ENCODE results near the gene PCDHB2. TPM values are rescaled to one million over a fixed set of nuclear protein-coding genes. Genes with fewer than 3 reads are reported as not detected.
"Not testable (repeated sequence)": the region's sequence is repeated elsewhere in the genome, so short reads cannot be mapped to it uniquely, and the experiment has no call there.

Gene PCDHB2
- 3.4 TPM for total RNA-seq
- polyA plus RNA-seq: 3.4 TPM

DNA sequence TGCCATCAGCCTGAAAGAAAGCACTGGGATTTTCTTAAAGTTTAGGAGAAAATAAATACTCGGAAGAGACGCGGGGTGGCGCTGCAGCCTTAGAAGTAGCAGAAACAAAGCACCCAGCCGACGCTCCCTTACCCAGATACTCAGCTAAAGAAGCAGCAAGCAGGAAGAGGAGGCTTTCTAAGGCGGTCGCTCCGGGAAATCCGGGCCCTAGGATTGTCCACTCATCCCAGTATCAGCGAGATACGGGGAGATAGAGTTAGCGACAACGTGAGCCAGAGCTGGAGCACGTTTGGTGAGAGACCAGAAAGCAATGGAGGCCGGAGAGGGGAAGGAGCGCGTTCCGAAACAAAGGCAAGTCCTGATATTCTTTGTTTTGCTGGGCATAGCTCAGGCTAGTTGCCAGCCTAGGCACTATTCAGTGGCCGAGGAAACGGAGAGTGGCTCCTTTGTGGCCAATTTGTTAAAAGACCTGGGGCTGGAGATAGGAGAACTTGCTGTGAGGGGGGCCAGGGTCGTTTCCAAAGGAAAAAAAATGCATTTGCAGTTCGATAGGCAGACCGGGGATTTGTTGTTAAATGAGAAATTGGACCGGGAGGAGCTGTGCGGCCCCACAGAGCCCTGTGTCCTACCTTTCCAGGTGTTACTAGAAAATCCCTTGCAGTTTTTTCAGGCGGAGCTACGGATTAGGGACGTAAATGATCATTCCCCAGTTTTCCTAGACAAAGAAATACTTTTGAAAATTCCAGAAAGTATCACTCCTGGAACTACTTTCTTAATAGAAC, at the start of gene PCDHB2:
Gene PCDHB2, plus strand, starts transcription at position 135 of the 782 bp plus-strand sequence. Its CDS starts 176 bp downstream, at position 311.
- Histone ChIP-seq H3K4me3 (ENCODE audit: low read depth, low read length) (peak within 1 kb of the TSS; percentile 30), H3K36me3 (ENCODE audit: insufficient read depth) (no peaks in the 10 kb centered on the region), H3K27ac (ENCODE audit: low read depth) (no peak within 1 kb of the TSS), H3K4me1 (ENCODE audit: insufficient read depth) (no peaks in the 10 kb centered on the region)
- no peak for DNase-seq (ENCODE audit: extremely low spot score)
- WGBS: 13% methylated on average over 29 of the region's 29 CpGs

DNA sequence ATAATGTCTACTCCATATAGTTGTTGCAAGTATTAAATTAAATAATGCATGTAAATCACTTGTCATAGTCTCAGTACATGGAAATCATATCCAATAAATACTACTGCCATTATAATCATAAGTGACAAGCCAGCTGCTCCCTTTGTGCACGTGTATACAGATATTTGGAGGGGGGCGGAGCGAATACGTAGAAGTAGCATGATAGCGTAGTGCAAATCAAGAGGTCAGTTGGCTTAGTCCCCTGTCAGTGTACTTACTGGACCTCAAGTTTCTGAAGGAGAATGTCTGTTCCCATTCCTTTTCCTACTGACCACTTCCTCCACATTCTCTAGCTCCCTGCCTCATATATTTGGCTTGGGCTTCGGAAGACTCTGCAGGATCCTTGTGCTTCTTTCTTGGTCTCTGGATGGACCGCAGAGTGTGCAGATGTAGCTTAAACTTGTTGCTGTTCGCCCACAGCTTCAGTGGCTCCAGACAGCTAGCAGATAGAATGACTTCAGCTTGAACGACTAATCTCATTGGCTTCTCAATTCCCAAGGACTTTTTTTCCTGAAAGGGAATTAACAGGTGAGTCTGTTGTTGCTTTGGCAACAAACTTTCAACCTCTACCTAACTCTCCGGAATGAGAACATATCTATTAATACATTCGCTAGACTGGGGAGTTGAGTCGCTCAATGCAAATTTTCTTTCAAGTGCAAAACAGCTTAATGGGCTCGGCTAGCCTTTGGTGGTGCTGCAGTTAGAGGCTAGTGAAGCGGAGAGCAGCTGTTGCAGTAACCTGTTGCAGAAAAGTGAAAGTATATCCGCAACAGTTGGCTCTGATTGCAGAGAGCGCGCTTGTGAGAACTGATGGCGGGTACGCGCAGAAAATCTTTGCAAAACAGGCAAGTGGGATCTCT, 43.5 kb upstream of the PCDHB2 start, which contains the start of gene PCDHB1:
Gene PCDHB1, plus strand, starts transcription at position 753 of the 899 bp plus-strand sequence. Its CDS starts 97 bp downstream, at position 850.
- H3K4me1 ChIP-seq (ENCODE audit: insufficient read depth): no peaks in the 10 kb centered on the region
- no peak for DNase-seq (ENCODE audit: extremely low spot score)
- H3K27ac ChIP-seq (ENCODE audit: low read depth): no peak within 1 kb of the TSS
- 18% methylated on average over 20 of the region's 20 CpGs for WGBS
- no peaks in the 10 kb centered on the region for H3K36me3 ChIP-seq (ENCODE audit: insufficient read depth)
- peak within 1 kb of the TSS; percentile 35 for H3K4me3 ChIP-seq (ENCODE audit: low read depth, low read length)

DNA sequence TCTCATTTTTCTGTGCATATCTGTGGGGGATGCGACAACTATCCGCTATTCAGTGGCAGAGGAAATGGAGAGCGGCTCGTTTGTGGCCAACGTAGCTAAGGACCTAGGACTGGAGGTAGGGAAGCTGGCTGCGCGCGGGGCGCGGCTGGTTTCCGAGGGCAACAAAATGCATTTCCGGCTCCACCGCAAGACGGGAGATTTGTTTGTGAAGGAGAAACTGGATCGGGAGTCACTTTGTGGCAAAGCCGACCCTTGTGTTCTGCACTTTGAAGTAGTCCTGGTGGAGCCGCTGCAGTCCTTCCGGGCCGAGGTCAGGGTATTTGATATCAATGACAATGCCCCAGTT, 42.9 kb upstream of the PCDHB2 start:
- DNase-seq (ENCODE audit: extremely low spot score): no peak
- Histone ChIP-seq H3K27ac (ENCODE audit: low read depth) (no peak overlapping the region), H3K36me3 (ENCODE audit: insufficient read depth) (no peaks in the 10 kb centered on the region), H3K4me3 (ENCODE audit: low read depth, low read length) (peak overlapping the region; percentile 35), H3K4me1 (ENCODE audit: insufficient read depth) (no peaks in the 10 kb centered on the region)
- 6% methylated on average over 19 of the region's 19 CpGs for WGBS

DNA sequence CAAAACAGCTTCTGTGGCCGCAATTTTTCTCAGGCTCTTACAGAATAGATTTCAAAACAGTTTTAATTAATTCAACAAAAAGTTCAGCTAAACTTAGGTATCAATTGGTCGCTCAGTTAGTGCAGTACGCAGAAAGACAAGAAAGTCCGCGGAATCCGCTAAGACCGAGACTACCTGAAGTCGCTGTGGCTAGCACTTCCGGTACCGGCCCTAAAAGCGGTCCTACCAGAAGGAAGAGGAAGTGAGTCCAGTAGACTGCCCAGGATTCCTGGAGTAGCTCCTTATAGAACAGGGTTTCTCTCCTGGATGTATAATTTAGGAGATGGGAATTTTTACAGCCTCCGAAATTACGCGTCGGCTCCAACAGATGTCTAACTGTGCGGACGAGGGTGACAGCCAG, 16.6 kb upstream of the PCDHB2 start:
- Histone ChIP-seq H3K4me3 (ENCODE audit: low read depth, low read length) (no peak overlapping the region), H3K4me1 (ENCODE audit: insufficient read depth) (no peaks in the 10 kb centered on the region), H3K36me3 (ENCODE audit: insufficient read depth) (no peaks in the 10 kb centered on the region), H3K27ac (ENCODE audit: low read depth) (no peak overlapping the region)
- DNase-seq (ENCODE audit: extremely low spot score): no peak
- WGBS: 49% methylated on average over 17 of the region's 17 CpGs

DNA sequence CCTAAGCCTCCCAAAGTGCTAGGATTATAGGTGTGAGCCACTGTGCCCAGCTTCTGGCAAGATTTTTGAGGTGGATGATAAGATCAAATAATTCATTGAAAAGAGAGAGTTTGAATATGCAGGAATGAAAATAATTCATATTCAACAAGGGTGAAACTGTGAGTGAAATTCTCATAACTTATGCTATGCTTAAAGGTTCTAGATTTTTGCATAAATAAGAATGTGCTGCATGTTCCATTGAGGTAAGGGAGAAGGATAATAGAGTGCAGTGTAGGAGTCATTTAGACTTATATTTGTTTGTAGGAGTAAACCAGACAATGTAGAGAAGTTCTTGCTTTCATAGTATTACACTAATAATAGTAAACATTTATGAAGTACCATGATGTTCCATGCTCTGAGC, 12.2 kb upstream of the PCDHB2 start:
- Histone ChIP-seq H3K4me1 (ENCODE audit: insufficient read depth) (no peaks in the 10 kb centered on the region), H3K36me3 (ENCODE audit: insufficient read depth) (no peaks in the 10 kb centered on the region), H3K27ac (ENCODE audit: low read depth) (no peak overlapping the region), H3K4me3 (ENCODE audit: low read depth, low read length) (no peak overlapping the region)
- DNase-seq (ENCODE audit: extremely low spot score): no peak

DNA sequence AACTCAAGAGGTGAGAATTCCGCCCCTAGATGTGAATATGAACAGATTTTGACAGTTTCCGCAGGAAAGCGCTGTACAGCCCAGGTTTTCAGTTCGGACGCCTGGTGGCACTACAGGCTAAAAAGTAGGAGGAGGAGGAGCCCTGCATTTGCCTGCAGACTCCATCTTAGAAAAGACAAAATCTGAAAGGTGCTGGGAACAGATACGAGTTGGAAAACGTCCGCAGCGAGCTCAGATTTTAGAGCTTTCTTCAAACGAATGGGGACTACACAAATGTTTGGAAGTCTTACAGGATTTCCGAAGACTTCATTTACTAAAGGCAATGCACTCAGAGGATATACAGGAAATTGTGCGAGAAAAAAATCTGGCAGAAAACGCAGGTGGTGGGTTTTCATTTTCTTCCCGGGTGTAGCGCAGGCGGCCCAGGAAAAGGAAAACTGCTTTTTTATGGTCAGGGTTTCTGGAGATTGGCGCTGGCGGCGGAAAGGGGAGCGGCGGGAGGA, 9.9 kb upstream of the PCDHB2 start:
- Histone ChIP-seq H3K4me3 (ENCODE audit: low read depth, low read length) (peak overlapping the region; percentile 39), H3K36me3 (ENCODE audit: insufficient read depth) (no peaks in the 10 kb centered on the region), H3K27ac (ENCODE audit: low read depth) (no peak overlapping the region), H3K4me1 (ENCODE audit: insufficient read depth) (no peaks in the 10 kb centered on the region)
- 12% methylated on average over 21 of the region's 21 CpGs for WGBS
- DNase-seq (ENCODE audit: extremely low spot score): no peak

DNA sequence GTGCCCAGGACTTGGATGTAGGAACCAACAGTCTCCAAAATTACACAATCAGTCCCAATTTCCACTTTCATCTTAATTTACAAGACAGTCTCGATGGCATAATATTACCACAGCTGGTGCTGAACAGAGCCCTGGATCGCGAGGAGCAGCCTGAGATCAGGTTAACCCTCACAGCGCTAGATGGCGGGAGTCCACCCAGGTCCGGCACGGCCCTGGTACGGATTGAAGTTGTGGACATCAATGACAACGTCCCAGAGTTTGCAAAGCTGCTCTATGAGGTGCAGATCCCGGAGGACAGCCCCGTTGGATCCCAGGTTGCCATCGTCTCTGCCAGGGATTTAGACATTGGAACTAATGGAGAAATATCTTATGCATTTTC, 837 bp downstream of the PCDHB2 start:
- Histone ChIP-seq H3K36me3 (ENCODE audit: insufficient read depth) (no peaks in the 10 kb centered on the region), H3K4me3 (ENCODE audit: low read depth, low read length) (no peak overlapping the region), H3K4me1 (ENCODE audit: insufficient read depth) (no peaks in the 10 kb centered on the region), H3K27ac (ENCODE audit: low read depth) (no peak overlapping the region)
- no peak for DNase-seq (ENCODE audit: extremely low spot score)
- 40% methylated on average over 12 of the region's 12 CpGs for WGBS

DNA sequence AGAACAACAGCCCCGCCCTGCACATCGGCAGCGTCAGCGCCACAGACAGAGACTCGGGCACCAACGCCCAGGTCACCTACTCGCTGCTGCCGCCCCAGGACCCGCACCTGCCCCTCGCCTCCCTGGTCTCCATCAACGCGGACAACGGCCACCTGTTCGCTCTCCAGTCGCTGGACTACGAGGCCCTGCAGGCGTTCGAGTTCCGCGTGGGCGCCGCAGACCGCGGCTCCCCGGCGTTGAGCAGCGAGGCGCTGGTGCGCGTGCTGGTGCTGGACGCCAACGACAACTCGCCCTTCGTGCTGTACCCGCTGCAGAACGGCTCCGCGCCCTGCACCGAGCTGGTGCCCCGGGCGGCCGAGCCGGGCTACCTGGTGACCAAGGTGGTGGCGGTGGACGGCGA, 1.8 kb downstream of the PCDHB2 start:
- 37% methylated on average over 28 of the region's 46 CpGs for WGBS
- DNase-seq (ENCODE audit: extremely low spot score); H3K4me3 ChIP-seq (ENCODE audit: low read depth, low read length); H3K4me1 ChIP-seq (ENCODE audit: insufficient read depth); H3K27ac ChIP-seq (ENCODE audit: low read depth); H3K36me3 ChIP-seq (ENCODE audit: insufficient read depth): not testable (repeated sequence)

DNA sequence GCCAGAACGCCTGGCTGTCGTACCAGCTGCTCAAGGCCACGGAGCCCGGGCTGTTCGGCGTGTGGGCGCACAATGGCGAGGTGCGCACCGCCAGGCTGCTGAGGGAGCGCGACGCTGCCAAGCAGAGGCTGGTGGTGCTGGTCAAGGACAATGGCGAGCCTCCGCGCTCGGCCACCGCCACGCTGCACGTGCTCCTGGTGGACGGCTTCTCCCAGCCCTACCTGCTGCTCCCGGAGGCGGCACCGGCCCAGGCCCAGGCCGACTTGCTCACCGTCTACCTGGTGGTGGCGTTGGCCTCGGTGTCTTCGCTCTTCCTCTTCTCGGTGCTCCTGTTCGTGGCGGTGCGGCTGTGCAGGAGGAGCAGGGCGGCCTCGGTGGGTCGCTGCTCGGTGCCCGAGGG, 2.2 kb downstream of the PCDHB2 start:
- H3K36me3 ChIP-seq (ENCODE audit: insufficient read depth); DNase-seq (ENCODE audit: extremely low spot score); H3K4me3 ChIP-seq (ENCODE audit: low read depth, low read length); H3K27ac ChIP-seq (ENCODE audit: low read depth); H3K4me1 ChIP-seq (ENCODE audit: insufficient read depth): not testable (repeated sequence)
- 36% methylated on average over 34 of the region's 38 CpGs for WGBS

DNA sequence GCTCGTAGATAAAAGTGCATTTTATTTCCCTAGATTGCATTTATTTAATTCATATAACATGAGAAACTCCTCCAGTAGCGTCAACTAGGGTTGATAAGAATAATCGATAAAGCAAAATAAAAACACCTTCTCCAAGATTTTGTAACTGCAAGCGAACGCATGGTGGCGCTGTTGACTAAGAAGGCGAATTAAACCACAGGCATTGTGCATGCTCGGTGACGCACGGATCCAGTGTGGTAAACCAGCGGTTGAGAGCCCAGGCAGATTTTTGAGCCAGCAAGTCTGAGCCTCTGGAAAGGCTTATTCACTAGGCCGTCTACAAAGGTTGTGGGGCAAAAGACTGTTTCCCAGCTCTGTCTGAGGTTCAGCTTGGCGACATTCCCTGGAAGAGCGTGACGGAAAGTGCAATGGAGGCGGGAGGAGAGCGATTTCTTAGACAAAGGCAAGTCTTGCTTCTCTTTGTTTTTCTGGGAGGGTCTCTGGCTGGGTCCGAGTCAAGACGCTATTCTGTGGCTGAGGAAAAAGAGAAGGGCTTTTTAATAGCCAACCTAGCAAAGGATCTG, 5.9 kb downstream of the PCDHB2 start, which contains the start of gene PCDHB3:
Gene PCDHB3, plus strand, starts transcription at position 231 of the 563 bp plus-strand sequence. Its CDS starts 177 bp downstream, at position 408.
- Histone ChIP-seq H3K4me3 (ENCODE audit: low read depth, low read length) (peak within 1 kb of the TSS; percentile 7), H3K27ac (ENCODE audit: low read depth) (no peak within 1 kb of the TSS), H3K36me3 (ENCODE audit: insufficient read depth) (no peaks in the 10 kb centered on the region), H3K4me1 (ENCODE audit: insufficient read depth) (no peaks in the 10 kb centered on the region)
- 18% methylated on average over 19 of the region's 19 CpGs for WGBS
- DNase-seq (ENCODE audit: extremely low spot score): no peak

DNA sequence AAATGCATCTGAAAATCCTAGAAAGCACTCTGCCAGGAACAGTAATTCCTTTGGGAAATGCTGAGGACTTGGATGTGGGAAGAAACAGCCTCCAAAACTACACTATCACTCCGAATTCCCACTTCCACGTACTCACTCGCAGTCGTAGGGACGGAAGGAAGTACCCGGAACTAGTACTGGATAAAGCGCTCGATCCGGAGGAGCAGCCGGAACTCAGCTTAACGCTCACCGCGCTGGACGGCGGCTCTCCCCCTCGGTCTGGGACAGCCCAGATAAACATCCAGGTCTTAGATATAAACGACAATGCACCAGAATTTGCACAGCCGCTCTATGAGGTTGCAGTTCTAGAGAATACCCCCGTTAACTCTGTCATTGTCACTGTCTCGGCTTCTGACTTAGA, 6.6 kb downstream of the PCDHB2 start:
- no peak for DNase-seq (ENCODE audit: extremely low spot score)
- no peaks in the 10 kb centered on the region for H3K4me1 ChIP-seq (ENCODE audit: insufficient read depth)
- no peak overlapping the region for H3K27ac ChIP-seq (ENCODE audit: low read depth)
- H3K36me3 ChIP-seq (ENCODE audit: insufficient read depth): no peaks in the 10 kb centered on the region
- peak overlapping the region; percentile 7 for H3K4me3 ChIP-seq (ENCODE audit: low read depth, low read length)
- 34% methylated on average over 20 of the region's 20 CpGs for WGBS

DNA sequence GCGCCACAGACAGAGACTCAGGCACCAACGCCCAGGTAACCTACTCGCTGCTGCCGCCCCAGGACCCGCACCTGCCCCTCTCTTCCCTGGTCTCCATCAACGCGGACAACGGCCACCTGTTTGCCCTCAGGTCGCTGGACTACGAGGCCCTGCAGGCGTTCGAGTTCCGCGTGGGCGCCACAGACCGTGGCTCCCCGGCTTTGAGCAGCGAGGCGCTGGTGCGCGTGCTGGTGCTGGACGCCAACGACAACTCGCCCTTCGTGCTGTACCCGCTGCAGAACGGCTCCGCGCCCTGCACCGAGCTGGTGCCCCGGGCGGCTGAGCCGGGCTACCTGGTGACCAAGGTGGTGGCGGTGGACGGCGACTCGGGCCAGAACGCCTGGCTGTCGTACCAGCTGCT, 7.7 kb downstream of the PCDHB2 start:
- not testable (repeated sequence) for DNase-seq (ENCODE audit: extremely low spot score); H3K4me1 ChIP-seq (ENCODE audit: insufficient read depth); H3K36me3 ChIP-seq (ENCODE audit: insufficient read depth); H3K4me3 ChIP-seq (ENCODE audit: low read depth, low read length); H3K27ac ChIP-seq (ENCODE audit: low read depth)
- WGBS: 40% methylated on average over 37 of the region's 39 CpGs

DNA sequence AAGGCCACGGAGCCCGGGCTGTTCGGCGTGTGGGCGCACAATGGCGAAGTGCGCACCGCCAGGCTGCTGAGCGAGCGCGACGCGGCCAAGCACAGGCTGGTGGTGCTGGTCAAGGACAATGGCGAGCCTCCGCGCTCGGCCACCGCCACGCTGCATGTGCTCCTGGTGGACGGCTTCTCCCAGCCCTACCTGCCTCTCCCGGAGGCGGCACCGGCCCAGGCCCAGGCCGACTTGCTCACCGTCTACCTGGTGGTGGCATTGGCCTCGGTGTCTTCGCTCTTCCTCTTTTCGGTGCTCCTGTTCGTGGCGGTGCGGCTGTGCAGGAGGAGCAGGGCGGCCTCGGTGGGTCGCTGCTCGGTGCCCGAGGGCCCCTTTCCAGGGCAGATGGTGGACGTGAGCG, 8.1 kb downstream of the PCDHB2 start:
- not testable (repeated sequence) for DNase-seq (ENCODE audit: extremely low spot score); H3K36me3 ChIP-seq (ENCODE audit: insufficient read depth); H3K4me1 ChIP-seq (ENCODE audit: insufficient read depth); H3K27ac ChIP-seq (ENCODE audit: low read depth); H3K4me3 ChIP-seq (ENCODE audit: low read depth, low read length)
- 35% methylated on average over 34 of the region's 38 CpGs for WGBS

Measured in urinary bladder (tissue), 4 donors.